Fibroblast of mammary gland (primary cell): Measurements from ENCODE around the gene EN1.

Experiments used
- DNase-seq: peaks from one replicate; pipeline ENCODE4 v3.0.0-alpha.2; 2010; ENCODE audit warnings: low read depth
- H3K4me3 ChIP-seq: 2 replicates; pipeline ENCODE4 v1.5.1; 2011; ENCODE audit warnings: low read depth, mild to moderate bottlenecking, low read length, moderate library complexity; ENCODE audit not compliant: control insufficient read depth
- CTCF ChIP-seq: conservative IDR thresholded peaks from 2 replicates; pipeline ENCODE4 v1.5.1; 2011; ENCODE audit warnings: low read depth, low read length, inconsistent platforms; ENCODE audit not compliant: control insufficient read depth, insufficient read depth

Gene EN1

GRCh38 chr2:118851650-118852049, 4.2 kb upstream of the EN1 start:
- TF ChIP-seq CTCF = no peak
- no peak overlapping the region for H3K4me3 ChIP-seq
- no peak for DNase-seq

DNA sequence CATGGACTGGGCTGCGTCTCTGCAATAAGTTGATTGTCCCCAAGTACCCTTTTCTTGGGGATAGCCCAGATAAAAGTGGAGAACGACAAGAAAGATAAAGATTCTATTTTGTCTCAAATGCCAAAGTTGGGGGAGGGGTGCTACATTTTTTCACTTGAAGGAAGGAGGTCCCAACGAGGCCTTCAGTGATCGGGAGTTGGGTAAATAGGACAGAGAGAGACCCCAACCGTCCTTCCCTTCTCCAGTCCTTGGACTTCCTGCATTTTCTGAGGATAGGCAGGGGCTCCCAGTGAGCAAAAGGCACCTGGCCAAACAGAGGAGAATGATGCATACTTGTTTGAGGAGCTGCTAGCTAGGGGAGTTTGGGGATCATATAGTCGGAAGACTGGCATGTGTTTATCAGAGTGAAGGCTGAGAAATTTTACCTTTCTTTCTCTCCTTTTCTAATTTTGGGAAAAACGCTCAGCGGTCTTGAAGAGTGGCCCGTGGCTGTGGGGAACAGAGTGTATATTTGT, 3.5 kb upstream of the EN1 start:
- TF ChIP-seq CTCF = no peak
- H3K4me3 ChIP-seq = no peak overlapping the region
- DNase-seq = no peak

GRCh38 chr2:118850168-118850900, 2.9 kb upstream of the EN1 start:
- no peak overlapping the region for H3K4me3 ChIP-seq
- no peak for TF ChIP-seq CTCF
- DNase-seq = no peak

DNA sequence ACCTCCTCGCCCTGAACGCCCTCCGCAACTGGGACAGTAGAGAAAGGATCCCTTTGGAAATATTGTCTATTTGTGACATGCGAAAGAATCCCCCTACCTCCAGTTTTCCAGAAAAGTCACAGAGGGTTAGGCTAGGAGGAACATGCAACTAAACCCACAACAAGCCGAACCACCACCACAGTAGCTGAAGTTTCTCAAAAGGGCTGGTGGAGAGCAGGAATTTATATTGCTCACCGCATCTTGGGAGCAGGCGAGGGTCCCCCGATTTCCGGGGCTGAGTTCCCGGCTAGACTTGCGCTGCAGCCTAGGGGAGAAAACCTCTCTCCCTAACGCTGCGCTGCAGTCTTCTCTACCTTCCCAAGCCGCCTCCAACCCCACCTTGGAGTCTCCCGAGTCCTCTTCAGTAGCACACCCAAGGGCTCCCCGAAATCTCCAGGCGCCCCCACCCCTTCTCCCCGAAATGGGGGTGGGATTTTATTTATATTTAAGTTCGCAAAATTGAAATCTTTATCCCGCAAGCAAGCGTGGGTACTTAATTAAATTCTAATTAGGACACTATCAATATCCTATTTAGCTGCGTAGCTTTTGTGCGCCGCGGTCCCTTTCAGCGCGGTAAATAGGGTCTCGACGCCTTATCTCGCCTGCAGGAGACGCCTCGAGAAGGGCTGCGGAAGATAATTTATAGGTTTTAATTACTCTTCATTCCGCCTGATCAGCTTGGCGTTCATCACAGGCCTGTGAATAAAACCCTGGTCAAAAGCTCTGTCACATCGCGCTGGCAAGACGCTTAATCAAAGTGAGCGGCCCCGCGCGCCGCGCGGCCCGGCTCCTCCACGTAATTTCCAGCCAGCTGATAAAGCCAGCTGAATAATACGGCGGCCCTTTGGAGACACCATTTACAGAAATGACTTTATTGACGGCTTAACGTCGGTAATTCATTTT, 2.0 kb upstream of the EN1 start:
- no peak overlapping the region for H3K4me3 ChIP-seq
- TF ChIP-seq CTCF = no peak
- no peak for DNase-seq

DNA sequence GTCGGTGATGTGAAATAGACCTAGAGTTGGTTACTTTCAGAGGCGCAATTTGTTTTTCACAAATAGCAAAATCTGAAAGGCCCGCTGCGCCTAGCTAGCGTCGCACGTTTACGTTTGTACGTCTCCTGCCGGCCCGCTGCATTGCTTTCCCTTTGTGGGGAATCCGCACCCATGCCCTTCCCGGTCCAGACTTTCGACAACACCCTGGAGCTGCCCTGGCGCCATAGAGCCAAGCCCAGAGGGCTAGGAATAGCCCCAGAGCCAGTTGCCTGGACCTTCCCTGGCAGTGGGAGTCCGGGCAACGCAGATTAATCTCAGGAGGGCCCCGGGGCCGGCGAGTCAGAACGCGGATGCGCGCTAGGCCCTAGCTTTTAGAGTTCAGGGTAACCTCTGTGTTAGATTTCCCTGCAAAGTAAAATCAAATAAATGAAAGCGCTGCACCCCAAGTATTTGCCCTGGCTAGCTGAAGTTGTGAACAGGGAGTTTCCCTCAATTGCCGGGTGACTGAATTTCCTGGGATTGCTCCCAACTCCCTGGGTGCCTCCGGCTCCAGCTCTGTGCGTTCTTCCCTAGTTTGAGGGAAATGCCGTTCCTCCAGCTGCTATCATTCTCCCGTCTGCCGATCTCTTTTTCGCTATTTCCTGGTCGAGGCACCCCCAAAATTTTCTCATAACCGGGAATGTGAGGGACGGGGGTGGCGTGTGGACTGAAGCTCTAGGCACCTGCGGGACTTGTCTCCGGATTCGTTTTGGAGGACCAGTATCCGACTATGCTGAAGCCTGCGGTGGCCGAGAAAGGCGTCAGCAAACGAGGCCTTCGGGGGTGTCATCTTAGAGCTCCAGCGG, 1.2 kb upstream of the EN1 start:
- TF ChIP-seq CTCF = no peak
- DNase-seq = no peak
- H3K4me3 ChIP-seq = peak overlapping the region; percentile 37

GRCh38 chr2:118847762-118848172, 319 bp upstream of the EN1 start:
- peak overlapping the region; percentile 84 for H3K4me3 ChIP-seq
- no peak for TF ChIP-seq CTCF
- peak; percentile 96 for DNase-seq
